Measurements from ENCODE around the gene GLT1D1.
A peak's percentile ranks its signal among the peaks of the same experiment; 100 is the strongest.

GLT1D1 gene

DNA sequence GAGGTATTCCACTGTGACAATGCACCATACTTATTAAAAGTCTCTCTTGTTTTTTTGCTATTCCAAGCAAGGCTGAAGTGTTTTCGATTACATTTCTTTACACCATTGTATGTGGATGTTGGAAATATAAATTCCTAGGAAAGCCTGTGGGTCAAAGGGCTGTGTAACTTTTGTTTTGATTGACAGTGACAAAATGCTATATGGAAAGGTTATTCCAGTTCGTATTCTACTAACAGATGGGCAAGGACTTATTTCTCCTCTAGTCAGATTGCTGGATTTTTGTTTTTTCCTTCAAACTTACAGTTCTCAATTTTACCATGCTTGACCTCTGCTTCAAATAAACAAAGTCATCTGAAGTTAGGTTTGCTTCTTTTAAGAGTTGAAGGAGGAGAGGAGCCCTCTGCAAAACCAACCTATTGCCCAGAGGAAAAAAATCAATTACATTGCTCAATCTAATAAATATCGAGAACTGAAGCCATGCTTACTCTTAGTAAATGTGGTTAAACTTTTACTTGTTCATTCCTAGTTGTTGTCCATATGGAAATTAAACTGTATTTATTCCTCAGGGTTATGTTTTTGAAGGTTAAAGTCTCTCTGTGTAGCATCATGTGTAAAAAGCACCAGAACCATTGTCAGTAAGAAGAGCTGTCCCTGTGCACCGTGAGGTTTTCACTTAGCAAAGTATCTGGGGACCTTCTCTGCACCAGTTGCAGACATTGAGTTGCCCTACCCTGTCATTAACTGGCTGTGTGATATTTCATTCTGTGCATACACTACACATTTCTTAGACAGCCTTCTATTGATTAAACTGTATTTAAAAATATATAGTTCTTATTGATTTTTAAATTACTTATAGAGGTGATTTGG, 26.9 kb downstream of the GLT1D1 start:
- intact Hi-C loops (cut with micrococcal nuclease) = no loop called here
- H3K27ac Mint-ChIP-seq = no peak overlapping the region
- H3K36me3 Mint-ChIP-seq (ENCODE audit: low read depth) = peaks cover 29% of the 10 kb centered on the region
- H3K4me3 Mint-ChIP-seq = no peak overlapping the region
- H3K4me1 Mint-ChIP-seq (ENCODE audit: low read depth) = no peaks in the 10 kb centered on the region
- peaks cover 16% of the 10 kb centered on the region for H3K9me3 Mint-ChIP-seq
- no peaks in the 10 kb centered on the region for H3K27me3 Mint-ChIP-seq

DNA sequence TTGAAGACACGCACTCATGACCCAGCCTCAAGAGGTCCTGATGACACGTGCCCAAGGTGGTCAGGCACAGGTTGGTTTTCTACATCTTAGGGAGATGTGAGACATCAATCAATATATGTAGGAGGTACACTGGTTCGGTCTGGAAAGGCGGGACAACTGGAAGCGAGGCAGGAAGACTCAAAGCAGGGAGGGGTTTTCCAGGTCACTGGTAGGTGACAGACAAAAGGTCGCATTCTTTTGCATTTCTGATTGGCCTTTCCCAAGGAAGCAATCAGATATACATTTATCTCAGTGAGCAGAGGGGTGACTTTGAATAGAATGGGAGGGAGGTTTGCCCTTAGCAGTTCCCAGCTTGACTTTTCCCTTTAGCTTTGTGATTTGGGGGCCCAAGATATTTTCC, 38.6 kb downstream of the GLT1D1 start:
- no peaks in the 10 kb centered on the region for H3K9me3 Mint-ChIP-seq
- H3K4me1 Mint-ChIP-seq (ENCODE audit: low read depth) = peaks cover 8% of the 10 kb centered on the region
- H3K4me3 Mint-ChIP-seq = no peak overlapping the region
- no peak overlapping the region for H3K27ac Mint-ChIP-seq
- intact Hi-C loops (cut with micrococcal nuclease) = no loop called here
- peaks cover 19% of the 10 kb centered on the region for H3K36me3 Mint-ChIP-seq (ENCODE audit: low read depth)
- H3K27me3 Mint-ChIP-seq = no peaks in the 10 kb centered on the region

- H3K9me3 Mint-ChIP-seq = no peaks in the 10 kb centered on the region
- peaks cover 5% of the 10 kb centered on the region for H3K4me1 Mint-ChIP-seq (ENCODE audit: low read depth)
- H3K36me3 Mint-ChIP-seq (ENCODE audit: low read depth) = peaks cover 19% of the 10 kb centered on the region
- no peak overlapping the region for H3K27ac Mint-ChIP-seq
- H3K27me3 Mint-ChIP-seq = no peaks in the 10 kb centered on the region
- intact Hi-C loops (cut with micrococcal nuclease) = no loop called here
- H3K4me3 Mint-ChIP-seq = no peak overlapping the region
Observed at GRCh38 chr12:128903236-128903635, 50.0 kb downstream of the GLT1D1 start.

GRCh38 chr12:128905003-128905544, 51.8 kb downstream of the GLT1D1 start:
- H3K4me1 Mint-ChIP-seq (ENCODE audit: low read depth) = peaks cover 5% of the 10 kb centered on the region
- H3K27ac Mint-ChIP-seq = no peak overlapping the region
- H3K9me3 Mint-ChIP-seq = no peaks in the 10 kb centered on the region
- no peaks in the 10 kb centered on the region for H3K27me3 Mint-ChIP-seq
- H3K4me3 Mint-ChIP-seq = no peak overlapping the region
- peaks cover 8% of the 10 kb centered on the region for H3K36me3 Mint-ChIP-seq (ENCODE audit: low read depth)
- intact Hi-C loops (cut with micrococcal nuclease) = no loop called here

- Mint-ChIP-seq H3K27ac (no peak overlapping the region), H3K27me3 (no peaks in the 10 kb centered on the region), H3K4me3 (no peak overlapping the region), H3K4me1 (ENCODE audit: low read depth) (peaks cover 6% of the 10 kb centered on the region), H3K36me3 (ENCODE audit: low read depth) (peaks cover 7% of the 10 kb centered on the region), H3K9me3 (no peaks in the 10 kb centered on the region)
- intact Hi-C loops (cut with micrococcal nuclease) = no loop called here
Observed at GRCh38 chr12:128906485-128907137, 53.3 kb downstream of the GLT1D1 start.

DNA sequence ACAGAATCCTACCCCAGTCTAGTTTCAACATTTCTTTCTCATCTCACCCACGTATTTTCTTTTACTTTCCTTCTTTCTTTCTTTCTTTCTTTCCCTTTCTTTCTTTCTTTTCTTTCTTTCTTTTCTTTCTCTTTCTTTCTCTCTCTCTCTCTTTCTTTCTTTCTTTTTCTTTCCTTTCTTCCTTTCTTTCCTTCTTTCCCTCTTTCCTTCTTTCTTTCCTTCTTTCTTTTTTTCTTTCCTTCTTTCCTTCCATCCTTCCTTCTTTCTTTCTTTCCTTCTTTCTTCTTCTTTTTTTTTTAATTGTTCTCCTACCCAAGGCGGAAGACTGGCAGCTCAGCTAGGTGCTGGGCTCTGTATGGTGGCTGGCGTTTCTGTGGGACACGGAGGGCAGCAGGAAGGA, 55.0 kb downstream of the GLT1D1 start:
- Mint-ChIP-seq H3K4me1 (ENCODE audit: low read depth) (peaks cover 12% of the 10 kb centered on the region), H3K36me3 (ENCODE audit: low read depth) (peaks cover under 1% of the 10 kb centered on the region), H3K4me3 (no peak overlapping the region), H3K27ac (no peak overlapping the region), H3K9me3 (no peaks in the 10 kb centered on the region), H3K27me3 (no peaks in the 10 kb centered on the region)
- intact Hi-C loops (cut with micrococcal nuclease) = no loop called here

- no peaks in the 10 kb centered on the region for H3K36me3 Mint-ChIP-seq (ENCODE audit: low read depth)
- H3K9me3 Mint-ChIP-seq = no peaks in the 10 kb centered on the region
- H3K27me3 Mint-ChIP-seq = no peaks in the 10 kb centered on the region
- no peak overlapping the region for H3K4me3 Mint-ChIP-seq
- H3K4me1 Mint-ChIP-seq (ENCODE audit: low read depth) = peaks cover 12% of the 10 kb centered on the region
- intact Hi-C loops (cut with micrococcal nuclease) = loop anchor here (10.0 kb wide), 1 partner anchor 95 kb away; no protein-coding TSS in a partner anchor
- H3K27ac Mint-ChIP-seq = no peak overlapping the region
Observed at GRCh38 chr12:128909653-128910052, 56.4 kb downstream of the GLT1D1 start.

GRCh38 chr12:128910629-128911028, 57.4 kb downstream of the GLT1D1 start:
- Mint-ChIP-seq H3K27ac (peak overlapping the region; percentile 13), H3K9me3 (no peaks in the 10 kb centered on the region), H3K27me3 (no peaks in the 10 kb centered on the region), H3K36me3 (ENCODE audit: low read depth) (no peaks in the 10 kb centered on the region), H3K4me3 (no peak overlapping the region), H3K4me1 (ENCODE audit: low read depth) (peaks cover 20% of the 10 kb centered on the region)
- intact Hi-C loops (cut with micrococcal nuclease) = loop anchor here (10.0 kb wide), 1 partner anchor 96 kb away; no protein-coding TSS in a partner anchor

DNA sequence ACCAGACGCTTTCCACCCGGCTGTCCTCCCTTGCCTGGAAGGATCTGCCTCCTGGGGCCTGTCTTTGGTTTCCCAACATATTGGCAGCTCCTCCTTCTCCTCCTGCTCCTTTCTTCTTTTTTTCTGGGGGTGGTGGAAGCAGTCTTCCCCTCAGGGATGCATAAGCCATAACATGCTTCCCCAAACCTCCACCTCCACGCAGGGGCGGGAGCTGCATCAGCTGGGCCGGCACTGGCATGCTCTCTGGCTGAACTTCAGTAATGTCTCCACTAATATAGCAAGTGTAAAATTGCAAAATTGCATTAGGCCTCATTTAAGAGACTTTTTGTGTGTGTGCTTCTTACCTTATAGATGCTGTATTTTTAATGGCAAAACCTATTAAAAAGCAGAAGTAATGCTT, 58.6 kb downstream of the GLT1D1 start:
- intact Hi-C loops (cut with micrococcal nuclease) = loop anchor here (10.0 kb wide), 1 partner anchor 97 kb away; no protein-coding TSS in a partner anchor
- Mint-ChIP-seq H3K4me3 (no peak overlapping the region), H3K27ac (no peak overlapping the region), H3K9me3 (no peaks in the 10 kb centered on the region), H3K36me3 (ENCODE audit: low read depth) (no peaks in the 10 kb centered on the region), H3K4me1 (ENCODE audit: low read depth) (peaks cover 20% of the 10 kb centered on the region), H3K27me3 (no peaks in the 10 kb centered on the region)

DNA sequence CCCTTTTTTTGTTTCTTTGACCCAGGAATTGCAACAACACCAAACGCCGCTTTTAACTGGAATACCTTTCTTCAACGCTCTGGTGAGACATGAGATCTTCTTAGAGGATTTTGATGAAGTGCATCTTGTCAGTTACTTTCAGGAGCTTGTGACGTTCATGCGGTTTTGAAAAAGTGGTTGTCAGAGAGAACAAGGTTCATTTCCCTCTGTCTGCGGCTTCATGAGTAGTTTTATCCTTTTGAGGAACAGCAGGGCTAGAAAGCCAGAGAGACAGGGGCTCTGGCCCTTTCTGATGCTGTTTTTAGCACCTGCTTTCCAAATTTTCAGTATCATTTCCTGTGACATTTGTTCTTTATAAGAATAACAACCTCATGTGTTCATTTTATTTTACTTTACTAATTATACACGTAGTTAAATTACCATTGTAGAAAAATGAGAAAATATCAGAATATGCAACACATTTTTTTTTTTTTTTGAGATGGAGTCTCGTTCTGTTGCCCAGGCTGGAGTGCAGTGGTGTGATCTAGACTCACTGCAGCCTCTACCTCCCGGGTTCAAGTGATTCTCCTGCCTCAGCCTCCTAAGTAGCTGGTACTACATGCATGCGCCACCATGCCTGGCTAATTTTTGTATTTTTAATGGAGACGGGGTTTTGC, 61.8 kb downstream of the GLT1D1 start:
- Mint-ChIP-seq H3K27ac (no peak overlapping the region), H3K36me3 (ENCODE audit: low read depth) (peaks cover 6% of the 10 kb centered on the region), H3K27me3 (peaks cover 2% of the 10 kb centered on the region), H3K4me1 (ENCODE audit: low read depth) (peaks cover 30% of the 10 kb centered on the region), H3K9me3 (no peaks in the 10 kb centered on the region), H3K4me3 (no peak overlapping the region)
- intact Hi-C loops (cut with micrococcal nuclease) = loop anchor here (10.0 kb wide), 1 partner anchor 100 kb away; no protein-coding TSS in a partner anchor

- H3K4me1 Mint-ChIP-seq (ENCODE audit: low read depth) = peaks cover 39% of the 10 kb centered on the region
- no peak overlapping the region for H3K4me3 Mint-ChIP-seq
- no peak overlapping the region for H3K27ac Mint-ChIP-seq
- H3K27me3 Mint-ChIP-seq = peaks cover 2% of the 10 kb centered on the region
- intact Hi-C loops (cut with micrococcal nuclease) = loop anchor here (10.0 kb wide), 1 partner anchor 102 kb away; no protein-coding TSS in a partner anchor
- no peaks in the 10 kb centered on the region for H3K9me3 Mint-ChIP-seq
- H3K36me3 Mint-ChIP-seq (ENCODE audit: low read depth) = peaks cover 6% of the 10 kb centered on the region
Observed at GRCh38 chr12:128916425-128916824, 63.1 kb downstream of the GLT1D1 start.

GRCh38 chr12:128918481-128919260, 65.4 kb downstream of the GLT1D1 start:
- intact Hi-C loops (cut with micrococcal nuclease) = loop anchor here (10.0 kb wide), 1 partner anchor 104 kb away; no protein-coding TSS in a partner anchor
- no peak overlapping the region for H3K4me3 Mint-ChIP-seq
- peaks cover 6% of the 10 kb centered on the region for H3K36me3 Mint-ChIP-seq (ENCODE audit: low read depth)
- peaks cover 2% of the 10 kb centered on the region for H3K27me3 Mint-ChIP-seq
- no peak overlapping the region for H3K27ac Mint-ChIP-seq
- H3K9me3 Mint-ChIP-seq = no peaks in the 10 kb centered on the region
- peaks cover 31% of the 10 kb centered on the region for H3K4me1 Mint-ChIP-seq (ENCODE audit: low read depth)

DNA sequence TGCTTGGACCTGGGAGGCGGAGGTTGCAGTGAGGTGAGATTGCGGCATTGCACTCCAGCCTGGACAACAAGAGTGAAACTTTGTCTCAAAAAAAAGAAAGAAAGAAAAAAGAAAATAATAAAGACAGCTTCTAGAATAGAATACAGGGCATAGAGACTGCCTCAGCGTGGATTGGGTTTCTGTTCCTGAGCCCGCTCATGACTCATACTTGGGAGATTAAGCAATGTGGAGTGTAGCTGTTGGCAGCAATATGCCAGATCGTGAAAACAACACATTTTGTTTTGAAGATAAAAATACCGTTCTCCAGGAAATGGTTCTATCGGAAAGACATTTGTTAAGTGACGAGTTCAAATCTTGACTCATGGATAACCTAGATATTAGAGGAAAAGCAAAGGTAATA, 67.2 kb downstream of the GLT1D1 start:
- H3K27ac Mint-ChIP-seq = peak overlapping the region; percentile 38

More for the DNA sequence above, 67.2 kb downstream of the GLT1D1 start:
- Mint-ChIP-seq H3K36me3 (ENCODE audit: low read depth) (peaks cover 6% of the 10 kb centered on the region), H3K9me3 (no peaks in the 10 kb centered on the region), H3K27me3 (peaks cover 2% of the 10 kb centered on the region), H3K4me1 (ENCODE audit: low read depth) (peaks cover 19% of the 10 kb centered on the region), H3K4me3 (no peak overlapping the region)
- intact Hi-C loops (cut with micrococcal nuclease) = no loop called here

Measured in dendritic cell treated with granulocyte-macrophage colony-stimulating factor and Interleukin-4, amounts not matched to agents 40 ng/mL and 50 ng/mL, for 4 days (primary cell).